Measurements from ENCODE around the gene THPO. TPM values are rescaled to one million over a fixed set of nuclear protein-coding genes. Genes with fewer than 3 reads are reported as not detected.

The THPO gene
- total RNA-seq, 1 donor from 2014 or later: 0.20 TPM

- Histone ChIP-seq H3K27ac (no peak overlapping the region), H3K4me1 (peaks cover 12% of the 10 kb centered on the region), H3K36me3 (no peaks in the 10 kb centered on the region), H3K27me3 (peaks cover 25% of the 10 kb centered on the region), H3K9me3 (no peaks in the 10 kb centered on the region), H3K4me3 (peak overlapping the region; percentile 48)
- DNase-seq: no peak
- TF ChIP-seq, protein P1, sequence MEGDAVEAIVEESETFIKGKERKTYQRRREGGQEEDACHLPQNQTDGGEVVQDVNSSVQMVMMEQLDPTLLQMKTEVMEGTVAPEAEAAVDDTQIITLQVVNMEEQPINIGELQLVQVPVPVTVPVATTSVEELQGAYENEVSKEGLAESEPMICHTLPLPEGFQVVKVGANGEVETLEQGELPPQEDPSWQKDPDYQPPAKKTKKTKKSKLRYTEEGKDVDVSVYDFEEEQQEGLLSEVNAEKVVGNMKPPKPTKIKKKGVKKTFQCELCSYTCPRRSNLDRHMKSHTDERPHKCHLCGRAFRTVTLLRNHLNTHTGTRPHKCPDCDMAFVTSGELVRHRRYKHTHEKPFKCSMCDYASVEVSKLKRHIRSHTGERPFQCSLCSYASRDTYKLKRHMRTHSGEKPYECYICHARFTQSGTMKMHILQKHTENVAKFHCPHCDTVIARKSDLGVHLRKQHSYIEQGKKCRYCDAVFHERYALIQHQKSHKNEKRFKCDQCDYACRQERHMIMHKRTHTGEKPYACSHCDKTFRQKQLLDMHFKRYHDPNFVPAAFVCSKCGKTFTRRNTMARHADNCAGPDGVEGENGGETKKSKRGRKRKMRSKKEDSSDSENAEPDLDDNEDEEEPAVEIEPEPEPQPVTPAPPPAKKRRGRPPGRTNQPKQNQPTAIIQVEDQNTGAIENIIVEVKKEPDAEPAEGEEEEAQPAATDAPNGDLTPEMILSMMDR (IDR thresholded peaks at IDR 0.05): no peak
- ATAC-seq: no peak
- intact Hi-C loops (cut with DNase I): no loop called here
Observed at GRCh38 chr3:184380627-184381260, 2.7 kb upstream of the THPO start.

DNA sequence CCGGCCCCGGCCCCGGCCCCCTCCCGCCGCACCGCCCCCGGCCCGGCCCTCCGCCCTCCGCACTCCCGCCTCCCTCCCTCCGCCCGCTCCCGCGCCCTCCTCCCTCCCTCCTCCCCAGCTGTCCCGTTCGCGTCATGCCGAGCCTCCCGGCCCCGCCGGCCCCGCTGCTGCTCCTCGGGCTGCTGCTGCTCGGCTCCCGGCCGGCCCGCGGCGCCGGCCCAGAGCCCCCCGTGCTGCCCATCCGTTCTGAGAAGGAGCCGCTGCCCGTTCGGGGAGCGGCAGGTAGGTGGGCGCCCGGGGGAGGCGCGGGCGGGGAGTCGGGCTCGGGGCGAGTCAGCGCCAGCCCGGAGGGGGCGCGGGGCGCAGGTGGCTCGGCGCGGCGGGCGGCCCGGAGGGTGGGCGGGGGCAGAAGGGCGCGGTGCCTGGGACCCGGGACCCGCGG, 2.2 kb upstream of the THPO start:
- no peaks in the 10 kb centered on the region for H3K9me3 ChIP-seq
- no peak overlapping the region for H3K27ac ChIP-seq

DNA sequence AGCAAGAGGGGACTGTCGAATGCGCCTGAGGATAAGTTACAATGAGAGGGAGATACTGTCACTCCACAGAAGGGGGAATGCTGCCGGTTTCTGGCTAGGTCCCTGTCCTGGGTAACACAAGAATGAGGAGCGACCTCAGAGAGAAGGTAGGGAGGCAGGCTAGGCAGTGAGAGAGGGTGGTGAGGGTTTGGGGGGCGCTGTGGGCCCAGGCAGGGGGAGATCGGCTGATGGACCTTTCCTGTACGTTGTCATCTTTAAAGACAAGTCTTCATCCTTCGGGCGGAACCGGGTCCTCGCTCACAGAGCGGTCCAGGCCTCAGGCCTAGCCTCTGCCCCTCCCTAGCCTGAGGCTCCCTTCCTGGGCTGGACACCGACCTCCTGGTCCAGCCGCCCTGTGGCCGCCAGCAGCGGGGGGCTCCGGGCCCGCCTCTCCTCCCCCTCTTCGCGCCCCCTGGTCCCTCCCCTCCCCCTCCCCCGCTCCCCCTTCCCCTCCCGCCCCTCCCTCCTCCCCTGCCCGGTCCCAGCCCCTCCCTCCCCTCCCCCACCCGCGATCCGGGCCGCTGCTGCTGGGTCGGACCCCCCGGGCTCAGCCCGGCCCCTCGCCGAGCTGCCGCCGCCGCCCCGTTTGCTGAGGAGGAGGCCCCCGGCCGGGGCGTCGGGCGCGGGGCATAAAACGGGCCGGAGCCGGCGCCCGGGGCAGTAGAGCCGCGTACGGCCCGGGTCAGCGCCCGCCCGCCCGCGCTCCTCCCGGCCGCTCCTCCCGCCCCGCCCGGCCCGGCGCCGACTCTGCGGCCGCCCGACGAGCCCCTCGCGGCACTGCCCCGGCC, 1.6 kb upstream of the THPO start, which contains the start of gene CHRD:
TSS of gene CHRD (plus strand) at position 697 of the 827 bp plus-strand sequence. CDS start 265 bp downstream, outside the sequence.
- TF ChIP-seq, protein P1 (IDR thresholded peaks at IDR 0.05): no peak
- peak within 1 kb of the TSS; percentile 48 for H3K4me3 ChIP-seq
- peaks cover 25% of the 10 kb centered on the region for H3K27me3 ChIP-seq
- DNase-seq (no peak), ATAC-seq (peak; percentile 7)
- peak within 1 kb of the TSS; percentile 36 for H3K27ac ChIP-seq
- H3K36me3 ChIP-seq: no peaks in the 10 kb centered on the region
- intact Hi-C loops (cut with DNase I): loop anchor here (10.0 kb wide), 1 partner anchor 135 kb away; no protein-coding TSS in a partner anchor
- no peaks in the 10 kb centered on the region for H3K9me3 ChIP-seq
- peaks cover 12% of the 10 kb centered on the region for H3K4me1 ChIP-seq

More for the DNA sequence above, 2.2 kb upstream of the THPO start:
- Histone ChIP-seq H3K27me3 (peaks cover 25% of the 10 kb centered on the region), H3K4me3 (peak overlapping the region; percentile 48), H3K4me1 (peaks cover 12% of the 10 kb centered on the region), H3K36me3 (no peaks in the 10 kb centered on the region)
- peak; percentile 83 for DNase-seq
- ATAC-seq: peak; percentile 55
- intact Hi-C loops (cut with DNase I): no loop called here
- TF ChIP-seq, protein P1 (IDR thresholded peaks at IDR 0.05): no peak

DNA sequence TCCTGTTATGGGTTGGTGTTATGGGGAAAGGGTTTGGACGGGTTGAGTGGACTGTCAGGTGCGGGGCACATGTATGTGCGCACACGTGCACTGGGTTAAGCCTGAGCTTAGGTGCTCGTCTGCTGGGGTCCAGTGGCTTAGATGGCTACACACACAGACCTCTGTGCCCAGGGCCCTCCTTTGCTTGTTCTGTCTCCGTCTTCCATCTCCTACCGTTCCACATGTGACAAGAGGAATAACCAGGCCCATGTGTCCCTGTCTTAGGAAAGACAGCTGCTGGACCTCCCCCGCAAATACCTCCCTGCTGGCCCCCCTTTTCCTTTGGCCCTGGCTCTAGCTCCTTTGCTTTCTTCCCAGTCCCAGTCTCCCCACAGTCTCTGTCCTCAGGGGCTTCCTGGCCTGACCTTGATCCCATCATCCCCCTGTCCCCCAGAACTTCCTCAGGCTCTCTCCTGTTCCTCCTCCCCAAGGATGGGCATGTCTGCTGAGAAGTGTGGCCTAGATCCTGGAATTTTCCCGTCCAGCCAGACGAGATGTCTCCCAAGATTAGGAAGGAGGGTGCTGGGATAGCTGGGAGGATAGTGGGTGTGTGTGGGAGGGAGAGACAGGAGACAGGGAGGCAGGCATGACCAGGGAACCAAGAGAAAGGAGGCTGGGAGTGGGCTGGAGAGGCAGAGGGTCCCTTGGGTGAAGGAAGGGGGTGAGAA, 797 bp upstream of the THPO start:
- H3K4me1 ChIP-seq: peaks cover 12% of the 10 kb centered on the region
- no peak overlapping the region for H3K4me3 ChIP-seq
- no peak for ATAC-seq
- no peaks in the 10 kb centered on the region for H3K36me3 ChIP-seq
- TF ChIP-seq, protein P1 (IDR thresholded peaks at IDR 0.05): no peak
- intact Hi-C loops (cut with DNase I): loop anchor here (10.0 kb wide), 1 partner anchor 136 kb away; no protein-coding TSS in a partner anchor
- no peak overlapping the region for H3K27ac ChIP-seq
- peaks cover 25% of the 10 kb centered on the region for H3K27me3 ChIP-seq
- H3K9me3 ChIP-seq: no peaks in the 10 kb centered on the region
- DNase-seq: no peak

- H3K4me1 ChIP-seq: peaks cover 12% of the 10 kb centered on the region
- no peaks in the 10 kb centered on the region for H3K9me3 ChIP-seq
- peaks cover 25% of the 10 kb centered on the region for H3K27me3 ChIP-seq
- TF ChIP-seq, protein P1 (IDR thresholded peaks at IDR 0.05): no peak
- intact Hi-C loops (cut with DNase I): loop anchor here (10.0 kb wide), 1 partner anchor 137 kb away; no protein-coding TSS in a partner anchor
- DNase-seq: no peak
- no peak overlapping the region for H3K4me3 ChIP-seq
- no peak for ATAC-seq
- no peaks in the 10 kb centered on the region for H3K36me3 ChIP-seq
- no peak overlapping the region for H3K27ac ChIP-seq
Observed at GRCh38 chr3:184377374-184377773, 633 bp downstream of the THPO start.

All from upper lobe of right lung (tissue), 1 donor.